HepG2 (cell line): ENCODE measurements around the gene PHF19.

Experiments used
- BHLHE40 ChIP-seq: IDR thresholded peaks from 2 replicates; pipeline ENCODE4 v1.6.1; 2011; ENCODE audit warnings: low read length, improper control_type of control experiment
- EP300 ChIP-seq, 3 experiments: sonication (generic) in 1 of 3; formaldehyde crosslinking in 1 of 3; IDR thresholded peaks; 2 replicates each; pipeline versions ENCODE4 v1.5.1 to v1.6.1; 2011 to 2020; ENCODE audit warnings: low read depth in 2 of 3, low read length in 2 of 3, borderline replicate concordance in 1 of 3, improper control_type of control experiment in 1 of 3, mild to moderate bottlenecking in 1 of 3, missing genetic modification reagents in 1 of 3, moderate library complexity in 1 of 3
- FOXP4 ChIP-seq: sonication (generic); formaldehyde crosslinking; IDR thresholded peaks from 2 replicates; pipeline ENCODE4 v1.4.0; 2020; ENCODE audit warnings: missing genetic modification reagents
- POGK ChIP-seq: sonication (generic); formaldehyde crosslinking; conservative IDR thresholded peaks from 2 replicates; pipeline ENCODE4 v1.8.0; 2022; ENCODE audit warnings: mild to moderate bottlenecking, moderate library complexity, missing genetic modification reagents
- POLR2AphosphoS5 ChIP-seq: IDR thresholded peaks from 2 replicates; pipeline ENCODE4 v1.6.1; 2012; ENCODE audit warnings: low read depth, low read length
- RFX5 ChIP-seq: IDR thresholded peaks from 2 replicates; pipeline ENCODE4 v1.6.1; 2011; ENCODE audit warnings: low read depth, low read length, improper control_type of control experiment
- RNF219 ChIP-seq: sonication (generic); formaldehyde crosslinking; IDR thresholded peaks from 2 replicates; pipeline ENCODE4 v1.5.0; 2020; ENCODE audit warnings: mild to moderate bottlenecking, missing genetic modification reagents
- SIX1 ChIP-seq: sonication (generic); formaldehyde crosslinking; IDR thresholded peaks from 2 replicates; pipeline ENCODE4 v1.4.0; 2020; ENCODE audit warnings: missing genetic modification reagents, borderline replicate concordance
- TBL1XR1 ChIP-seq: fragments of 150-350 bp; IDR thresholded peaks from 2 replicates; pipeline ENCODE4 v1.6.1; 2014; ENCODE audit warnings: borderline replicate concordance, low read length; ENCODE audit not compliant: partially characterized antibody
- TCF7L2 ChIP-seq: IDR thresholded peaks from 2 replicates; pipeline ENCODE4 v1.6.1; 2011; ENCODE audit warnings: mild to moderate bottlenecking, low read depth, low read length, moderate library complexity
- ZBTB3 ChIP-seq: sonication (generic); formaldehyde crosslinking; IDR thresholded peaks from 2 replicates; pipeline ENCODE4 v1.4.0; 2020; ENCODE audit warnings: low read depth, mild to moderate bottlenecking, moderate library complexity, missing genetic modification reagents, borderline replicate concordance
- ZKSCAN1 ChIP-seq: fragments of 150-350 bp; IDR thresholded peaks from 2 replicates; pipeline ENCODE4 v1.6.1; 2014; ENCODE audit warnings: low read length
- ZNF292 ChIP-seq: sonication (generic); formaldehyde crosslinking; IDR thresholded peaks from 2 replicates; pipeline ENCODE4 v1.8.1; 2022; ENCODE audit warnings: mild to moderate bottlenecking, low read depth, missing genetic modification reagents, borderline replicate concordance
- ZSCAN20 ChIP-seq: sonication (generic); formaldehyde crosslinking; IDR thresholded peaks from 2 replicates; pipeline ENCODE4 v1.4.0; 2020; ENCODE audit warnings: missing genetic modification reagents, mild to moderate bottlenecking, borderline replicate concordance

GRCh38 chr9:120815075-120815474 lies 61.9 kb downstream of the PHF19 start:
- TF ChIP-seq EP300 (IDR thresholded peaks at IDR 0.05; ENCODE audit: low read depth in 2 of 2, low read length in 2 of 2) (no peak), EP300 (CRISPR knock-in tag; IDR thresholded peaks at IDR 0.05; ENCODE audit: borderline replicate concordance) (no peak), BHLHE40 (no peak), ZKSCAN1 (no peak), POLR2AphosphoS5 (no peak), ZSCAN20 (CRISPR knock-in tag) (no peak), ZBTB3 (CRISPR knock-in tag) (no peak), RFX5 (no peak), RNF219 (CRISPR knock-in tag) (no peak), TBL1XR1 (no peak), FOXP4 (CRISPR knock-in tag) (no peak), POGK (CRISPR knock-in tag) (no peak), ZNF292 (no peak), SIX1 (CRISPR knock-in tag) (no peak), TCF7L2 (no peak)
